Effector memory CD4-positive, alpha-beta T cell (primary cell): Measurements from ENCODE around the gene GSC2.

Source experiments
- DNase-seq, 3 donors: peaks; one replicate each; pipeline ENCODE4 v3.0.0-alpha.2; 2020
- H3K27ac ChIP-seq: 2 replicates; pipeline ENCODE4 v1.7.0; 2013; ENCODE audit warnings: mild to moderate bottlenecking, low read length, moderate library complexity; ENCODE audit not compliant: insufficient read depth, poor library complexity, severe bottlenecking
- H3K27me3 ChIP-seq: replicated peaks from 2 replicates; pipeline ENCODE4 v1.7.0; 2013; ENCODE audit warnings: mild to moderate bottlenecking, low read length; ENCODE audit not compliant: insufficient read depth, control insufficient read depth, poor library complexity, severe bottlenecking
- H3K36me3 ChIP-seq: 2 replicates; pipeline ENCODE4 v1.7.0; 2013; ENCODE audit warnings: mild to moderate bottlenecking, low read length, moderate library complexity; ENCODE audit not compliant: control insufficient read depth, insufficient read depth
- H3K4me1 ChIP-seq: 2 replicates; pipeline ENCODE4 v1.7.0; 2013; ENCODE audit warnings: low read length, mild to moderate bottlenecking; ENCODE audit not compliant: control insufficient read depth, insufficient read depth, poor library complexity, severe bottlenecking
- H3K4me3 ChIP-seq: 2 replicates; pipeline ENCODE4 v1.7.0; 2013; ENCODE audit warnings: low read length, low read depth, mild to moderate bottlenecking; ENCODE audit not compliant: insufficient read depth, poor library complexity, severe bottlenecking
- H3K9me3 ChIP-seq: 2 replicates; pipeline ENCODE4 v1.7.0; 2013; ENCODE audit warnings: mild to moderate bottlenecking, low read length, moderate library complexity; ENCODE audit not compliant: control insufficient read depth

The GSC2 gene

GRCh38 chr22:19184276-19184997 is 34.3 kb upstream of the GSC2 start:
- Histone ChIP-seq H3K27ac (no peak overlapping the region), H3K9me3 (no peaks in the 10 kb centered on the region), H3K27me3 (no peaks in the 10 kb centered on the region), H3K4me3 (no peak overlapping the region), H3K4me1 (peaks cover 8% of the 10 kb centered on the region), H3K36me3 (no peaks in the 10 kb centered on the region)
- DNase-seq = no peak

GRCh38 chr22:19183216-19183615 is 33.1 kb upstream of the GSC2 start:
- Histone ChIP-seq H3K27me3 (no peaks in the 10 kb centered on the region), H3K9me3 (no peaks in the 10 kb centered on the region), H3K36me3 (no peaks in the 10 kb centered on the region), H3K4me1 (peaks cover 13% of the 10 kb centered on the region), H3K27ac (no peak overlapping the region), H3K4me3 (no peak overlapping the region)
- no peak for DNase-seq

- Histone ChIP-seq H3K4me3 (no peak overlapping the region), H3K4me1 (peaks cover 14% of the 10 kb centered on the region), H3K27me3 (no peaks in the 10 kb centered on the region), H3K36me3 (no peaks in the 10 kb centered on the region), H3K27ac (no peak overlapping the region), H3K9me3 (no peaks in the 10 kb centered on the region)
- DNase-seq = no peak
Observed at GRCh38 chr22:19182472-19183157, 32.5 kb upstream of the GSC2 start.

GRCh38 chr22:19181786-19182471 is 31.8 kb upstream of the GSC2 start:
- H3K36me3 ChIP-seq = no peaks in the 10 kb centered on the region
- no peak for DNase-seq

DNA sequence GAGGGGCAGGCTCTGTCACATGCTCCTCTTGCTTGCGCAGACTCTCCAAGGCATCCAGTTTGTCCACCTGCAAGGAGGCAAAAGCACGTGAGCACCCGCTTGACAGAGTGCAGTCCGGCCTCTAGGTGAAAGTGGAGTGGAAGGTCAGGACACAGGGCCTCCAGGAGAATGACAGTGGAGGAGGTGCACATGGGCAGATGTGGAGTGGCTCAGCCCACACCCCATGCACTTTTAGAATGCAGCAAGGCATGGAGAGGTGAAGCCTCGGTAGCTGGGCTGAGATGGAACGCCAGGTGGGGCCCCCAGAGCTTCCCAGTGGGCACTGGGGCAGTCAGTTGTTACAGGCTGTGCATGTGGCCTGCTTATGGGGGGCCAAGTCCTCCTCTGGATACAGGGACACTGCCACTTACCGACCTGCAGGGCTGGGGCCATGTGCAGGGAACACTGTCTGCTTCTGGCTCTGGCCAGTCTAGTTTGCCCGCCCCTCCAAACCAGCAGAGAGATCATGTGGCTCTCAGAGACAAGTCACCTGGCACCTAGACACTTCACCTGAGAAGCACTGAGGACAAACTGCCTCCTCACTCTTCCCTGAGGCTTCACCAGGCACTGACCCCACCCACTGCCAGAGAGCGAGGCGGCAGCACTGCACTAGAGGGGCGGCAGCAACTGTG is 30.8 kb upstream of the GSC2 start:
- Histone ChIP-seq H3K36me3 (no peaks in the 10 kb centered on the region), H3K4me1 (peaks cover 16% of the 10 kb centered on the region), H3K4me3 (no peak overlapping the region), H3K9me3 (no peaks in the 10 kb centered on the region), H3K27me3 (no peaks in the 10 kb centered on the region), H3K27ac (no peak overlapping the region)
- DNase-seq = no peak

More at GRCh38 chr22:19181786-19182471, 31.8 kb upstream of the GSC2 start:
- Histone ChIP-seq H3K4me3 (no peak overlapping the region), H3K27me3 (no peaks in the 10 kb centered on the region), H3K27ac (no peak overlapping the region), H3K4me1 (peaks cover 16% of the 10 kb centered on the region), H3K9me3 (no peaks in the 10 kb centered on the region)

GRCh38 chr22:19180234-19180633 is 30.1 kb upstream of the GSC2 start:
- Histone ChIP-seq H3K36me3 (no peaks in the 10 kb centered on the region), H3K27ac (no peak overlapping the region), H3K9me3 (no peaks in the 10 kb centered on the region), H3K4me1 (peaks cover 16% of the 10 kb centered on the region), H3K4me3 (no peak overlapping the region), H3K27me3 (no peaks in the 10 kb centered on the region)
- no peak for DNase-seq

DNA sequence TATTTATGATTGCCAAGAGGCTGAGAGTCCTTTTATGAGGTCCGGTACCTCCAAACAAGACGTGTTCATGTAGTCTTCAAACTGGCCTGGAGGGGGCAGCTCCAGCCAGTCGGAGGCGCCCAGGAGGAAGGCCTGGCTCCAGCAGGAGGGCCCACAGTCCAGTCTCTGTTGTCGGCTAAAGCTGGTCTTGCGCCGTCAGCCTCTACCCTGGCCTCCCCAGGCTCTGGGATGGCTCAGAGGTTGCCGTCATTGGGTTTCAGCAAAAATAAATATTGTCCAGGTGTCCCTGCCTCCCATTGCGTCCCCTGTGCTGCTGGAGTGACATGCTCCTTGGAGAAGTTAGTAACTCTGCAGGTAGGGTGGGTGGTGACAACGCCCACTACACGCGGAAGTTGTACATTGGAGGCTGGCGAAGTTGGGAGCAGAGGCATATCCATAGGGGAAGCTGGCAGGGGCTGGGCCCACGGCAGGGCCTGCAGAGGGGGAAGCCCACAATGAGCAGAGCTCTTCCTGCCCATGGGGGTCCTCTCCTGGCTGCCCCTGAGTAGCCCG is 29.5 kb upstream of the GSC2 start:
- peaks cover 16% of the 10 kb centered on the region for H3K4me1 ChIP-seq
- no peaks in the 10 kb centered on the region for H3K9me3 ChIP-seq
- DNase-seq = peak in 1 of 3 donors; percentile 27
- no peaks in the 10 kb centered on the region for H3K36me3 ChIP-seq
- H3K4me3 ChIP-seq = peak overlapping the region; percentile 63
- no peaks in the 10 kb centered on the region for H3K27me3 ChIP-seq
- no peak overlapping the region for H3K27ac ChIP-seq

GRCh38 chr22:19178657-19179496 is 28.8 kb upstream of the GSC2 start, which contains the start of gene SLC25A1:
SLC25A1 (minus strand) TSS chr22:19178736; CDS start chr22:19178673, 63 bp downstream.
- H3K4me3 ChIP-seq = peak within 1 kb of the TSS; percentile 66
- H3K9me3 ChIP-seq = no peaks in the 10 kb centered on the region
- peak within 1 kb of the TSS; percentile 54 for H3K27ac ChIP-seq
- H3K27me3 ChIP-seq = no peaks in the 10 kb centered on the region
- H3K36me3 ChIP-seq = no peaks in the 10 kb centered on the region
- DNase-seq = peak; percentile 60 to 75 (median 62)
- H3K4me1 ChIP-seq = peaks cover 16% of the 10 kb centered on the region

- Histone ChIP-seq H3K9me3 (no peaks in the 10 kb centered on the region), H3K27me3 (no peaks in the 10 kb centered on the region), H3K36me3 (no peaks in the 10 kb centered on the region), H3K27ac (peak overlapping the region; percentile 39), H3K4me1 (peaks cover 16% of the 10 kb centered on the region), H3K4me3 (peak overlapping the region; percentile 66)
- DNase-seq = peak; percentile 48 to 53 (median 49)
Observed at GRCh38 chr22:19178065-19178656, 28.1 kb upstream of the GSC2 start.
